Aorta (tissue), 5 donors: Measurements from ENCODE around the gene LHX3. TPM values are rescaled to one million over a fixed set of nuclear protein-coding genes. Genes with fewer than 3 reads are reported as not detected.
A peak's percentile ranks its signal among the peaks of the same experiment; 100 is the strongest.

Experiments
- ATAC-seq: fragments of 200-7000 bp; cut with Tn5 transposase; one replicate; pipeline ENCODE4 v1.9.1; 2022; ENCODE audit warnings: moderate library complexity; ENCODE audit not compliant: low FRiP score
- DNase-seq, 2 donors: peaks; one replicate each; pipeline ENCODE4 v3.0.0-alpha.2; 2020
- H3K27ac ChIP-seq, 2 donors: one replicate each; pipeline ENCODE4 v1.5.1; 2013; ENCODE audit warnings: low read length in 2 of 2, mild to moderate bottlenecking in 2 of 2, moderate library complexity in 2 of 2, control low read depth in 1 of 2, inconsistent platforms in 1 of 2, low read depth in 1 of 2
- H3K27me3 ChIP-seq, 2 donors: one replicate each; pipeline ENCODE4 v1.6.1; 2013; ENCODE audit warnings: control low read depth in 1 of 2, low read length in 1 of 2, mild to moderate bottlenecking in 1 of 2, moderate library complexity in 1 of 2; ENCODE audit not compliant: insufficient read depth in 2 of 2, control insufficient read depth in 1 of 2
- H3K36me3 ChIP-seq, 2 donors: one replicate each; pipeline ENCODE4 v1.6.1; 2013; ENCODE audit warnings: control low read depth in 1 of 2, low read length in 1 of 2, mild to moderate bottlenecking in 1 of 2; ENCODE audit not compliant: insufficient read depth in 2 of 2, control insufficient read depth in 1 of 2
- H3K4me1 ChIP-seq, 2 donors: one replicate each; pipeline ENCODE4 v1.6.1; 2013; ENCODE audit warnings: low read length in 2 of 2, control low read depth in 1 of 2, mild to moderate bottlenecking in 1 of 2, moderate library complexity in 1 of 2; ENCODE audit not compliant: insufficient read depth in 2 of 2, control insufficient read depth in 1 of 2
- H3K4me3 ChIP-seq, 2 donors: one replicate each; pipeline ENCODE4 v1.5.1; 2013; ENCODE audit warnings: low read length in 2 of 2, control low read depth in 1 of 2, mild to moderate bottlenecking in 1 of 2
- H3K9me3 ChIP-seq: one replicate; pipeline ENCODE4 v1.6.1; 2013; ENCODE audit warnings: mild to moderate bottlenecking, low read length; ENCODE audit not compliant: control insufficient read depth
- WGBS, 2 donors: extraction: QIAGEN DNeasy Blood & Tissue Kit; methylation state at CpG; one replicate each; pipeline ENCODE4 v1.1.7; 2013; 5-methylcytosine and 5-hydroxymethylcytosine counted together
- intact Hi-C, 2 donors: fragments of 100-400 bp; cut with DNase I; formaldehyde crosslinking; loops; one replicate each; pipeline versions ENCODE4 v1.14.2 to v1.15.0; 2022
- polyA plus RNA-seq, 2 donors: library from polyadenylated mRNA; stranded (reverse); fragments of 200-250 nt; gene quantifications; one replicate each; pipeline ENCODE4 v1.2.3, GENCODE V29; 2013
- total RNA-seq, 2 donors: library from RNA; stranded (reverse); fragmentation: NEBNext Ultra II Directional; extraction: Animal tissue kit (Norgen Biotek cat#: 25700); gene quantifications; one replicate each; pipeline ENCODE4 v1.2.1, GENCODE V29; 2021
- donor health status: healthy with polysubstance abuse.
- donor health status: Bipolar disorder and iron deficiency.
- donor health status: DM: no; HTN: no; CAD: no.
- donor health status: DM: no; HTN: no; CAD: no.
- donor health status: DM: yes; HTN: yes; CAD: no.

The LHX3 gene
- total and polyA plus RNA-seq, 4 donors: not detected

- H3K36me3 ChIP-seq: no peaks in the 10 kb centered on the region
- H3K9me3 ChIP-seq: no peaks in the 10 kb centered on the region
- no peak overlapping the region for H3K27ac ChIP-seq
- 92 to 93% methylated on average over 18 to 19 of the region's 19 CpGs for WGBS, 2 donors
- DNase-seq: no peak
- no peak for ATAC-seq
- no peaks in the 10 kb centered on the region for H3K4me1 ChIP-seq
- no peaks in the 10 kb centered on the region for H3K27me3 ChIP-seq
- intact Hi-C loops: no loop called here
- no peak overlapping the region for H3K4me3 ChIP-seq
Measured at GRCh38 chr9:136225366-136225747, 20.4 kb upstream of the LHX3 start.

- no peaks in the 10 kb centered on the region for H3K27me3 ChIP-seq
- no peaks in the 10 kb centered on the region for H3K9me3 ChIP-seq
- H3K4me3 ChIP-seq: no peak overlapping the region
- H3K4me1 ChIP-seq: no peaks in the 10 kb centered on the region
- WGBS, 2 donors: 95 to 96% methylated on average over 30 of the region's 30 CpGs
- no peak for DNase-seq
- intact Hi-C loops: no loop called here
- H3K27ac ChIP-seq: no peak overlapping the region
- ATAC-seq: no peak
- H3K36me3 ChIP-seq: no peaks in the 10 kb centered on the region
Measured at GRCh38 chr9:136223871-136224640, 19.1 kb upstream of the LHX3 start.

- DNase-seq: no peak
- 92 to 93% methylated on average over 13 of the region's 13 CpGs for WGBS, 2 donors
Measured at GRCh38 chr9:136222906-136223285, 18.0 kb upstream of the LHX3 start.

GRCh38 chr9:136222166-136222905 is 17.4 kb upstream of the LHX3 start:
- no peaks in the 10 kb centered on the region for H3K4me1 ChIP-seq
- intact Hi-C loops: no loop called here
- WGBS, 2 donors: 96% methylated on average over 38 of the region's 38 CpGs
- H3K27ac ChIP-seq: no peak overlapping the region
- no peaks in the 10 kb centered on the region for H3K9me3 ChIP-seq
- ATAC-seq (no peak), DNase-seq (no peak)
- no peaks in the 10 kb centered on the region for H3K27me3 ChIP-seq
- H3K4me3 ChIP-seq: no peak overlapping the region
- H3K36me3 ChIP-seq: no peaks in the 10 kb centered on the region

More at GRCh38 chr9:136222906-136223285, 18.0 kb upstream of the LHX3 start:
- Histone ChIP-seq H3K27ac (no peak overlapping the region), H3K4me1 (no peaks in the 10 kb centered on the region), H3K36me3 (no peaks in the 10 kb centered on the region), H3K27me3 (no peaks in the 10 kb centered on the region), H3K9me3 (no peaks in the 10 kb centered on the region), H3K4me3 (no peak overlapping the region)
- intact Hi-C loops: no loop called here
- ATAC-seq: no peak

GRCh38 chr9:136220017-136220729 is 15.2 kb upstream of the LHX3 start:
- Histone ChIP-seq H3K27me3 (no peaks in the 10 kb centered on the region), H3K9me3 (no peaks in the 10 kb centered on the region), H3K4me3 (no peak overlapping the region), H3K36me3 (peaks cover 0 to 4% of the 10 kb centered on the region in 2 donors), H3K27ac (no peak overlapping the region), H3K4me1 (no peaks in the 10 kb centered on the region)
- ATAC-seq: no peak
- 89 to 91% methylated on average over 15 of the region's 15 CpGs for WGBS, 2 donors
- DNase-seq: no peak
- intact Hi-C loops: no loop called here

- H3K36me3 ChIP-seq: peaks cover 0 to 7% of the 10 kb centered on the region in 2 donors
- DNase-seq: no peak
- 91 to 96% methylated on average over 13 of the region's 13 CpGs for WGBS, 2 donors
- no peaks in the 10 kb centered on the region for H3K27me3 ChIP-seq
- H3K4me1 ChIP-seq: no peaks in the 10 kb centered on the region
- no peaks in the 10 kb centered on the region for H3K9me3 ChIP-seq
- H3K4me3 ChIP-seq: no peak overlapping the region
- no peak for ATAC-seq
- no peak overlapping the region for H3K27ac ChIP-seq
- intact Hi-C loops: no loop called here
Measured at GRCh38 chr9:136219276-136219675, 14.3 kb upstream of the LHX3 start.

- intact Hi-C loops: no loop called here
- H3K4me3 ChIP-seq: no peak overlapping the region
- H3K36me3 ChIP-seq: peaks cover 0 to 7% of the 10 kb centered on the region in 2 donors
- no peaks in the 10 kb centered on the region for H3K4me1 ChIP-seq
- DNase-seq: no peak
- no peak for ATAC-seq
- no peaks in the 10 kb centered on the region for H3K27me3 ChIP-seq
- peaks cover under 1% of the 10 kb centered on the region for H3K9me3 ChIP-seq
- H3K27ac ChIP-seq: no peak overlapping the region
- 88 to 89% methylated on average over 15 of the region's 15 CpGs for WGBS, 2 donors
Measured at GRCh38 chr9:136218673-136219072, 13.7 kb upstream of the LHX3 start.

- peaks cover 1% of the 10 kb centered on the region for H3K9me3 ChIP-seq
- H3K36me3 ChIP-seq: peaks cover 0 to 7% of the 10 kb centered on the region in 2 donors
- ATAC-seq: peak; percentile 5
- DNase-seq: no peak
- 92 to 93% methylated on average over 16 of the region's 16 CpGs for WGBS, 2 donors
- no peak overlapping the region for H3K27ac ChIP-seq
- no peak overlapping the region for H3K4me3 ChIP-seq
- H3K4me1 ChIP-seq: no peaks in the 10 kb centered on the region
- intact Hi-C loops: no loop called here
- H3K27me3 ChIP-seq: no peaks in the 10 kb centered on the region
Measured at GRCh38 chr9:136218271-136218670, 13.3 kb upstream of the LHX3 start.
